HepG2 (cell line): ENCODE measurements around the gene ZSCAN21. TPM values are rescaled to one million over a fixed set of nuclear protein-coding genes. Genes with fewer than 3 reads are reported as not detected.

ENCODE experiments used
- CHD4 ChIP-seq: fragments of 200-600 bp; sonication (generic); IDR thresholded peaks from 2 replicates; pipeline ENCODE4 v1.7.0; 2017; ENCODE audit warnings: mild to moderate bottlenecking, low read length, borderline replicate concordance
- ELF3 ChIP-seq: IDR thresholded peaks from 2 replicates; pipeline ENCODE4 v1.6.1; 2016; ENCODE audit warnings: missing genetic modification reagents, missing compliant biosample characterization
- FIP1L1 ChIP-seq: fragments of 200-400 bp; formaldehyde crosslinking; IDR thresholded peaks from 2 replicates; pipeline ENCODE4 v1.6.1; 2018; ENCODE audit warnings: low read depth, mild to moderate bottlenecking, low read length, moderate library complexity, borderline replicate concordance; ENCODE audit not compliant: insufficient read depth
- KDM3A ChIP-seq: IDR thresholded peaks from 2 replicates; pipeline ENCODE4 v1.6.1; 2018; ENCODE audit warnings: low read depth, missing compliant biosample characterization
- PCBP2 ChIP-seq: fragments of 200-400 bp; formaldehyde crosslinking; optimal IDR thresholded peaks from 2 replicates; pipeline ENCODE3; 2018; ENCODE audit warnings: low read length, low read depth; ENCODE audit not compliant: poor library complexity, severe bottlenecking
- PHF5A ChIP-seq: IDR thresholded peaks from one replicate; pipeline ENCODE4 v1.6.1; 2018; ENCODE audit warnings: low read depth, missing genetic modification reagents; ENCODE audit not compliant: unreplicated experiment
- YY1 ChIP-seq: IDR thresholded peaks from 2 replicates; pipeline ENCODE4 v1.6.1; 2011; ENCODE audit warnings: low read length, low read depth, moderate library complexity, mild to moderate bottlenecking; ENCODE audit not compliant: insufficient read depth, insufficient replicate concordance
- ZNF234 ChIP-seq: sonication (generic); formaldehyde crosslinking; conservative IDR thresholded peaks from 2 replicates; pipeline ENCODE4 v1.5.1; 2020; ENCODE audit warnings: mild to moderate bottlenecking, missing genetic modification reagents
- ZNF333 ChIP-seq: sonication (generic); formaldehyde crosslinking; IDR thresholded peaks from 2 replicates; pipeline ENCODE4 v1.4.0; 2020; ENCODE audit warnings: mild to moderate bottlenecking, missing genetic modification reagents, borderline replicate concordance
- ZNF460 ChIP-seq: sonication (generic); formaldehyde crosslinking; IDR thresholded peaks from 2 replicates; pipeline ENCODE4 v1.5.1; 2020; ENCODE audit warnings: missing genetic modification reagents, mild to moderate bottlenecking, borderline replicate concordance
- ZNF839 ChIP-seq: sonication (generic); formaldehyde crosslinking; IDR thresholded peaks from 2 replicates; pipeline ENCODE4 v1.4.0; 2020; ENCODE audit warnings: missing genetic modification reagents, mild to moderate bottlenecking, borderline replicate concordance
- ZSCAN21 ChIP-seq: sonication (generic); formaldehyde crosslinking; IDR thresholded peaks from 2 replicates; pipeline ENCODE4 v1.8.0; 2022; ENCODE audit warnings: mild to moderate bottlenecking, missing genetic modification reagents, moderate library complexity, borderline replicate concordance
- polyA plus RNA-seq, 8 experiments: library from polyadenylated mRNA; depleted of rRNA in 3 of 8; stranded (reverse) in 7 of 8; unstranded in 1 of 8; fragments of >200 nt; fragmentation: Illumina TruSeq in 4 of 8; extraction: Trizol in 4 of 8; gene quantifications; 2 replicates each; pipeline versions ENCODE4 v1.2.1 to v1.2.3, GENCODE V29; 2011 to 2016; ENCODE audit warnings: low read depth in 4 of 8, missing spikeins in 1 of 8, mixed read lengths in 1 of 8; ENCODE audit not compliant: insufficient read depth in 1 of 8
- total RNA-seq, 5 experiments: library from RNA; depleted of rRNA; stranded (reverse); fragments of >200 nt; fragmentation: Illumina TruSeq; extraction: Trizol; gene quantifications; 2 replicates each; pipeline ENCODE4 v1.2.3, GENCODE V29; 2016; ENCODE audit warnings: low read depth in 1 of 5
- TF ChIP-seq, protein P1 (sequence below): sonication (generic); formaldehyde crosslinking; IDR thresholded peaks from 2 replicates; pipeline ENCODE4 v1.4.0; 2020; ENCODE audit warnings: missing genetic modification reagents

Gene ZSCAN21
- total and polyA plus RNA-seq, 2 of the 13 experiments (the other 11 are each of a cell fraction or from before 2014, with no cell fraction given) = 7.0 to 10.0 TPM

DNA sequence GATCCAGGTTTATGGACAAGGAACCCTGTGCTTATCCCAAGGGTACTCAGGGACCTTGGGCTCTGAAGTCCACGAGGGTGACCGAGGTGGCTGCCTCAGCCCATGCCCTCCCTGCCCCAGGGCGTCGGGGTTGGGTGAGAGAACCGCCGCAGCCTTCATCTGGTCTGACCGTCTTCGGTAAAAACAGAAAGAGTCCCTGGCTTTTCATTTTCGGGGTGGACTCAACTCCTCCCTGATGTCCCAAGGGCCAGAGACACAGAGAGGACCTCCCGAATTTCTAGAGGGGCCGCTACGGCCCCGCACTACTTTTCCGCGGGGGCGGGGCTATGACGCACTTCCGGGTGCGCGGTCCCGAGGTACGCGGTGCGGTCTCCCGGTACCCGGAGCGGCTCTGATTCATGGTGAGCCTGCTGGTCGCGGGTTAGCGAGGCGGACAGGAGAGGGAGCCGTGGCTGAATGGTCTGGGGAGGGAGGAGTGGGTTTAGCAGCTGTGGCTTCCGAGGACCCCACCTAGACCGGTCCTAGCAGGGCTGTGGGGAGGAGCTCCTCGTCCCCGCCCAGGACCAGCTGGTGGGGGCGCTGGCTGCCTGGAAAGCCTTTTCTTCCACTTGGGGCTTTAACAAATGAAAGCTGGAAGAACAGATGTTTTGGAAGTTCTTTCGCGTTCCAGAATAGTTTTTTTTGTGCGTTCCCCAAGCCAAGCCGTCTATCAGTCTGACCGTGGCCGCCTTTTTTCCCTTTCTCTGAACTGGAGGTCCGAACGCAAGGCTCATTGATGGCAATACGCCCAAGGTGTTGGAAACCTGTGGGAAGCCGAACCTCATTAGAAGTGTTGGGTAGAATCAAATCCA, at the start of gene ZSCAN21 (continued):
- TF ChIP-seq PCBP2 (no peak), FIP1L1 (no peak), CHD4 (no peak), ZNF460 (no peak), ZNF333 (CRISPR knock-in tag) (no peak), YY1 (peak; percentile 59), ELF3 (CRISPR knock-in tag) (no peak), ZNF839 (CRISPR knock-in tag) (no peak), PHF5A (CRISPR knock-in tag) (no peak), ZSCAN21 (no peak), KDM3A (no peak), ZNF234 (CRISPR knock-in tag) (no peak)
- TF ChIP-seq, protein P1, sequence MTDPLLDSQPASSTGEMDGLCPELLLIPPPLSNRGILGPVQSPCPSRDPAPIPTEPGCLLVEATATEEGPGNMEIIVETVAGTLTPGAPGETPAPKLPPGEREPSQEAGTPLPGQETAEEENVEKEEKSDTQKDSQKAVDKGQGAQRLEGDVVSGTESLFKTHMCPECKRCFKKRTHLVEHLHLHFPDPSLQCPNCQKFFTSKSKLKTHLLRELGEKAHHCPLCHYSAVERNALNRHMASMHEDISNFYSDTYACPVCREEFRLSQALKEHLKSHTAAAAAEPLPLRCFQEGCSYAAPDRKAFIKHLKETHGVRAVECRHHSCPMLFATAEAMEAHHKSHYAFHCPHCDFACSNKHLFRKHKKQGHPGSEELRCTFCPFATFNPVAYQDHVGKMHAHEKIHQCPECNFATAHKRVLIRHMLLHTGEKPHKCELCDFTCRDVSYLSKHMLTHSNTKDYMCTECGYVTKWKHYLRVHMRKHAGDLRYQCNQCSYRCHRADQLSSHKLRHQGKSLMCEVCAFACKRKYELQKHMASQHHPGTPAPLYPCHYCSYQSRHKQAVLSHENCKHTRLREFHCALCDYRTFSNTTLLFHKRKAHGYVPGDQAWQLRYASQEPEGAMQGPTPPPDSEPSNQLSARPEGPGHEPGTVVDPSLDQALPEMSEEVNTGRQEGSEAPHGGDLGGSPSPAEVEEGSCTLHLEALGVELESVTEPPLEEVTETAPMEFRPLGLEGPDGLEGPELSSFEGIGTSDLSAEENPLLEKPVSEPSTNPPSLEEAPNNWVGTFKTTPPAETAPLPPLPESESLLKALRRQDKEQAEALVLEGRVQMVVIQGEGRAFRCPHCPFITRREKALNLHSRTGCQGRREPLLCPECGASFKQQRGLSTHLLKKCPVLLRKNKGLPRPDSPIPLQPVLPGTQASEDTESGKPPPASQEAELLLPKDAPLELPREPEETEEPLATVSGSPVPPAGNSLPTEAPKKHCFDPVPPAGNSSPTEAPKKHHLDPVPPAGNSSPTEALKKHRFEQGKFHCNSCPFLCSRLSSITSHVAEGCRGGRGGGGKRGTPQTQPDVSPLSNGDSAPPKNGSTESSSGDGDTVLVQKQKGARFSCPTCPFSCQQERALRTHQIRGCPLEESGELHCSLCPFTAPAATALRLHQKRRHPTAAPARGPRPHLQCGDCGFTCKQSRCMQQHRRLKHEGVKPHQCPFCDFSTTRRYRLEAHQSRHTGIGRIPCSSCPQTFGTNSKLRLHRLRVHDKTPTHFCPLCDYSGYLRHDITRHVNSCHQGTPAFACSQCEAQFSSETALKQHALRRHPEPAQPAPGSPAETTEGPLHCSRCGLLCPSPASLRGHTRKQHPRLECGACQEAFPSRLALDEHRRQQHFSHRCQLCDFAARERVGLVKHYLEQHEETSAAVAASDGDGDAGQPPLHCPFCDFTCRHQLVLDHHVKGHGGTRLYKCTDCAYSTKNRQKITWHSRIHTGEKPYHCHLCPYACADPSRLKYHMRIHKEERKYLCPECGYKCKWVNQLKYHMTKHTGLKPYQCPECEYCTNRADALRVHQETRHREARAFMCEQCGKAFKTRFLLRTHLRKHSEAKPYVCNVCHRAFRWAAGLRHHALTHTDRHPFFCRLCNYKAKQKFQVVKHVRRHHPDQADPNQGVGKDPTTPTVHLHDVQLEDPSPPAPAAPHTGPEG (CRISPR knock-in tag) = peak; percentile 37
